Measurements from ENCODE around the gene TEAD3.
A peak's percentile ranks its signal among the peaks of the same experiment; 100 is the strongest.

The TEAD3 gene

DNA sequence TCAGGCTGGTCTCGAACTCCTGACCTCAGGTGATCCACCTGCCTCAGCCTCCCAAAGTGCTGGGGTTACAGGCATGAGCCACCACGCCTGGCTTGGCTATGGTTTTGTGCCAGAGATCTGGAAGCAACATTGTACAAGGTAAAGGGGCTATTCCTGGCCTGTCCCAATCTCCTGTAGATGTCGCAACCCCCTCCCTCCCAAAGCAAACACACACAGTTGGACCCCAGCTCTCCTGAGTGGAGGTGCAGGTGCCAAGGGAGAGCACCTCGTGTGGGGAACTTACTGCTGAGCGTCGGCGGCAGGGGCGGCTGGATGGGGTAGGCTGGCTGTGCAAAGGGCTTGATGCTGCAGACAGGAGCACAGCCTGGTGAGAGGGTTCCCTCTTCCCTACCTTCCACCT, 19.9 kb downstream of the TEAD3 start:
- no peak for DNase-seq

GRCh38 chr6:35476004-35476403, 20.9 kb downstream of the TEAD3 start:
- DNase-seq: no peak

- DNase-seq: no peak
These were observed 21.3 kb downstream of the TEAD3 start for GRCh38 chr6:35475573-35475972.

- no peak for DNase-seq
These were observed 21.8 kb downstream of the TEAD3 start for GRCh38 chr6:35474942-35475570.

DNA sequence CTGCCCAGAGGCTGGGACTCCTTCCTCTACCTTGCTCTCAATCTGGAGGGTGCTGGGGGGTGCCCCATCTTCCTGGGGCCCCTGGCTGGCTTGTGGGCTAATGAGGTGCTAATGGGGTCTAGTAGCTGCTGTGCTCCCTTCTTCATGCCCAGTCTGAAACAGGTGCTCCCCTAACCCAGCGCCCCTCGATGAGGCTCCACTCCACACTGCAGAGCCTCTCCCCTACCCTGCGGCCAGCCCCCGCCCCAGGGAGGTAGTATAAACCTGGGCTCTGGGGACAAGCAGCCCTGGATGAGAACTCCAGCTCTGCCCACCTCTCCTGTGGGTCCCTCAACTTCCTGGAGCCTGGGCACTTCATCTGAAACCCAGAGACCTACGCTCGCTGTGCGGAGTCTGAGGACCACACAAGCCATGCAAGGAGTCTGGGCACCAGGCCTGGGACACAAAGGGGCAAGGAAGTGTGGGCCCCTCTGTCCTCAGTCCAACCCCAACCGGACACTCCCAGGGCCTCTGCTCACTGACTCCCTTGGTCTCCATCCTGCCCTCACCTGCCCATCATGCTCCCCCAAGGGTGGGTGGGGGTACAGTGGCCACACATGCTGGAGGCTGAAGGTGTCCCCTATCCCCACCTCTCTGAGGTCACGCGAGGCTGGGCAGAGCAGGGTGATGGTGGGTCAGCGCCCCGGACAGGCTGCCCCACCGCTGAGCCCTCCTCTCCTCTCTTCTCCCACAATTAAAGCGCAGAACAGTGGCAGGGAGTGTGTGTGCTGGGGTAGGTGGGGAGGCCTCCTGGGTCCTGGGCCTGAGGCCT, 22.5 kb downstream of the TEAD3 start:
- no peak for DNase-seq

- DNase-seq: no peak
These were observed 23.1 kb downstream of the TEAD3 start for GRCh38 chr6:35473850-35474130.

GRCh38 chr6:35473075-35473849, 23.6 kb downstream of the TEAD3 start:
- DNase-seq: no peak

DNA sequence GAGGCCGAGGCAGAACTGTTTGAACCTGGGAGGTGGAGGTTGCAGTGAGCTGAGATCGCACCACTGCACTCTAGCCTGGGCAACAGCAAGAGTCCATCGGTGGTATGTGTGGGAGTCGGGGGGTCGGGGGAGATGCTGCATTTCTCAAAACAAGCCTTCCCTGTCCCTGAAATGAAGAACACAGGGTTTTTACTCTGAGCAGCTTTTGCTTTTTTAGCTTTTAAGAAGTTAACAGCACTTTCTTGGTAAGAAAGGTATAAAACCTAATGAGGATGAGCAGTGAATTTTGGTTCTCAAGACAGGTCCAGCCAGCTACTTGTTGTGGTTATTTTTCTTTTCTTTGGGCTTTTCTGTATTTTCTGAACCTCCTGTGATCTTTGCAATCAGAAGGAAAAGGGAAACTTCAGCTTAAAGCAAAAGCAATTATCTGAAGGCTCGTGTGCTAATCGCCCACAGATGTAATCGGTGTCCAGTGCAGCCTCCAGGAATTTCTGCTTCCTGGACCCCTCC, 25.0 kb downstream of the TEAD3 start:
- DNase-seq: no peak

GRCh38 chr6:35470663-35471120, 26.2 kb downstream of the TEAD3 start:
- DNase-seq: no peak

DNA sequence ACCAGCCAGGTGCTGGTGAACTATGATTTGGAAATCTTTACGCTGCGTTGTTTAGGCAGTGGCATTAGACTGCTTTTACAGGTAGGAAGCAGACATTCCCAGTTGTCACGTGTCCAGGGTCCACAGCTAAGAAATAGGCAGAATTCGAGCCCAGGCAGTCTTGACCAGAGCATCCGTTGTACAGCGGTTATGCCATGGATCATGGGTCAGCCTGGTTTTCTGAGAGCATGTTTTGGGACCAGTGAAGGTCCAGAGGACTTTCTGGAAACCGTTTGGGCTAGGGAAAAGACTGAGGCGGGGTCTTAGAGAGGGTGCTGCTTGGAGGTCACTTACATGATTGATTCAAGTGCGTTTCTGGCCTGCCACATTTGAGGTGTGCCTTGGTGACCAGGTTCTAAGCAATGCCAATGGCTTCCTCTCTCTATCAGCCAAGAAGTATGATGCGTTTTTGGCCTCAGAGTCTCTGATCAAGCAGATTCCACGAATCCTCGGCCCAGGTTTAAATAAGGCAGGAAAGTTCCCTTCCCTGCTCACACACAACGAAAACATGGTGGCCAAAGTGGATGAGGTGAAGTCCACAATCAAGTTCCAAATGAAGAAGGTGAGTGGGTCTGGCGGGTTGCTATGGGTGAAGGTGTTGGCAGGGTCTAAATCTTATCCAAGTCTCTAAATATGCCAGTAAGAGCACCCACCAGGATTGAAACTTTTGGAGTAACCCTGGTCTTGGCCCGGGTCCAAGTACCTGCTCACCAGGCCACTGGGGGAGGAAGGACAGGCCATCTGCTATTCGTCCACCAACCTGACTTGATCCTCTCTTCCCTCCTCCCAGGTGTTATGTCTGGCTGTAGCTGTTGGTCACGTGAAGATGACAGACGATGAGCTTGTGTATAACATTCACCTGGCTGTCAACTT, 26.9 kb downstream of the TEAD3 start:
- DNase-seq: peak in 1 of 56 donors; percentile 8

DNA sequence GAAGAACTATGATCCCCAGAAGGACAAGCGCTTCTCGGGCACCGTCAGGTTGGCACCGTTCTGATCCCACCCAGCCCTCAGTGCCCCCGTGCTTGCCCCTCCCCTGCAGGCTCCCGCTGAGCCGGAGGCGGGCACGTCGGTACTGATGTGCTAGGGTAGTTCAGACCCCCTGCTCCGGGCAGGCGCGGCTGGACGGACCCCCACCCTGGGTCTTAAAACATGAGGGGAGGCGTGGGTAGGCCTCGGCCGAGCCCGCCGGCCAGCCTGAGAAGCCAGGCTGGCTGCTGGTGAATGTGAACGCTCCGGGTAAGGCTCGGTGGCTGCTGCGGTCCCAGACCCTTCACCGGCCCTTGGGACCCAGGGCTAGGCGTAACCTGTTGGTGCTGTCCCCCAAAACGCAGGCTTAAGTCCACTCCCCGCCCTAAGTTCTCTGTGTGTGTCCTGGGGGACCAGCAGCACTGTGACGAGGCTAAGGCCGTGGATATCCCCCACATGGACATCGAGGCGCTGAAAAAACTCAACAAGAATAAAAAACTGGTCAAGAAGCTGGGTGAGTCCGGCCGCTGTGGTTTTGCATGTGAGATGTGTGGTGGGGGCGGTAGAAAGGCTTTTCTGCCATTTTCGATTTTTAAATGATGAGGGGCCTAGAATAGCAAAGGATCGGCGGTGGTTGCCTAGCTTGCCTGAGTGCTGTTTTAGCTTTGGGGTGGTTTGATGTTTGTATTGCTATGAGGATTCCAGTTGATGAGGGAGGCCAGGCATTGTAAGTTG, 27.7 kb downstream of the TEAD3 start:
- DNase-seq: peak in 6 of 56 donors; percentile 51 to 75 (median 62)

GRCh38 chr6:35468181-35468979, 28.5 kb downstream of the TEAD3 start, which contains the start of gene RPL10A:
RPL10A (plus strand) TSS chr6:35468401; CDS start chr6:35468435, 34 bp downstream.
- peak; percentile 60 to 97 (median 90) for DNase-seq

GRCh38 chr6:35465646-35466045, 31.2 kb downstream of the TEAD3 start:
- no peak for DNase-seq

DNA sequence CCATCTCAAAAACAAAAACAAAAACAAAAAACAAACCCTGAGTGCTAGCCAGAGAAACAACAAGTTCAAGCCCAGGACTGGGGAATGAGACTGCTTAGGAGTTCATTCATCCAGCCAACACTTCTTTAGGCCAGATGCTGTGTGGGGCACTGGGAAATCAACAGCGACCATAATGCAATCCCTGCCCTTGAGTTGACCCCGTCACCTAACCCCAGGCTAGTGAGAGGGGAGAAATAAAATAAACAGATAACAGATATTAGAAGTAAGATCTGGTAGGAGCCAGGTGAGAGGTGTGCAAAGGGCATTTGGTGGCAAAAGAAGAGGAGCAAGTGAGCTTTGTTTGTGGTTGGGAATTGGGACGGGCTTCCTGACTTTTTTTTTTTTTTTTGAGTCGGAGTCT, 33.6 kb downstream of the TEAD3 start:
- no peak for DNase-seq

- DNase-seq: no peak
These were observed 35.6 kb downstream of the TEAD3 start for GRCh38 chr6:35461270-35461669.

GRCh38 chr6:35457907-35458306, 39.0 kb downstream of the TEAD3 start:
- DNase-seq: no peak

DNA sequence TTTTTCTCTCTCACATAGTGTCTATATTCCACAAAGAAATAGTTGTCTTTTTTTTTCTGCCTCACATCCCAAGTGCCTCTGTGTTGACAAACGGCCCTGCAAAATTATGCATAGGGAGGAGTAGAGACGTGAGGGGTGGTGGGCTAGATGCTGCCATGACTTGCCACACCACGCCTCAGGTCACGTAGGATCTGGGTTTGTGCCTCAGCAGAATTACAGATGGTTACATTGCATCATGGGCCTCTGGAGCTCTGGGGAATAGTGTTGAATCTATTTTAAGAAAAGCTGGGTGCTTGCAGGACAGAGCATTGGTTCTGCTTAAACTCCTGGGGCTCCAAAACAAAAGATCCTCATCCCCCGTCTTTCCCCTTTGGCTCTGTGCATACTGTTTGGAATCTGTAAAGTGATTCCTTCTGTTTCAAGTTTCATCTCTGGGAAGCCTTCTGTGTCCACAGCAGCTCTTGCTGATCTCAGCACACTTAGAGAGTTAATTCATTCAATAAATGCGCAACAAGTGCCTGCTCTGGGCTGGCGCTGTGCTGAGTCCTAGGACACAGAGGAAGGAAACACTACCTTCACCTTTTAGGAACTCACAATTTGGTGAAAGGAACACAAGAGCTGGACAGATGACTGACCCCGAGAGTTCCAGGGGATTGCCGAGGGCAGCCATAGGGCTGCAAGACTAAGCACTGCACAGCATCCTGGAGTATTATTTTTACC, 42.3 kb downstream of the TEAD3 start:
- no peak for DNase-seq

DNA sequence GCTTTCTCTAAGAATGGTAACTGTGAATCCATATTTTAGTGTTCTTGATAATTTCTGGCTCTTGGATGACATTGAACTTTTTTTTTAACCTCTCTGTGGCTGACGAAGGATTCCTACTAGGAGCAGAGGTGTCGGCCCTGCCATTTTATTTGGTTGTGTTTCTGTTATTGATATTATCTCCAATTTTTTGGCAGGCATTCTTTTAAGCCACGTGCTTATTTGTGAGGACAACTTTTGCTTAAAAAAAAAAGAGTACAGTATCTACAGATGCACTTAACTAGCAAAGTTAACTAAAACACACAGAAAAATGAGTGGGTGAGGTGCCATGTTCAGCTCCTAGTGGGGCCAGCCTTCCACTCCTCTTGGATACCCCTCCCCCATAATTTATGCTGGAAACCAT, 43.6 kb downstream of the TEAD3 start:
- no peak for DNase-seq
